GM18499 (cell line): ENCODE results near the gene VSTM2L.

Experiments
- ATAC-seq: cut with Tn5 transposase; IDR thresholded peaks from one replicate; pipeline ENCODE4 v1.9.1; 2021; ENCODE audit warnings: moderate number of reproducible peaks; ENCODE audit not compliant: insufficient read depth, unreplicated experiment

Gene VSTM2L

DNA sequence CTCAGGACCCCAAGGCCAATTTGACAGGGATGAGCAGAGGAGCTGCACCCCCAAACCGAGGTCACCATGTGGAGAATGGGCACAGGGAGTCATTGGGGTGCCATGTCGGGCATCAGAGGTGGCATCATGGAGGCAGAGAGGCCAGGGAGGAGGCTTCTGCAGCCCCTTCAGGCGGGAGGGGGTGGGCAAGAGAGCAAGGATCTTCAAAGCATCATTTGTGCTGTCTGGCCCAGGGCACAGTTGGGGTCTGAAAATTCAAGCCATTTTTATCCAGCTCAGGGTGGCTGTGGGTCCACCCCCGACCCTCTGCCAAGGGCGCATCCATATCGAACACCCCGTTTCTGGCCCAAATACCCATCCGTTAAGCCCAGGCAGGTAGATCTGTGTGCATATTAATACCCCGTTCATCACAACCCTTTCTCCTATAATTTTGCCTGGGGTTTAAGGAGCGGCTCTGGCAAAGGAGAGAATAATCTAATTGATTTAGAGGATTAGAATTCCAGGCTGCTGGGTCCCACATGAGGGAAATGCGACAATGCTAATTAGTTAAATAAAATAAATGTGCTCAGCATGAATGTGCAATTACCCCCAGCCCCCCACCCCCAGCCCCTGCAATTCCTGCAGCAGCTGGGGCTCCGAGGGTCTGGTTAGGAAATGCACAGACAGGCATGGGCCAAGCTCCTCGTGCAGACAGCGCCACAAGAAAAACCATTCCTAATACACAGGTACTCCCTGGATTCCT is 31.9 kb downstream of the VSTM2L start:
- ATAC-seq = no peak

DNA sequence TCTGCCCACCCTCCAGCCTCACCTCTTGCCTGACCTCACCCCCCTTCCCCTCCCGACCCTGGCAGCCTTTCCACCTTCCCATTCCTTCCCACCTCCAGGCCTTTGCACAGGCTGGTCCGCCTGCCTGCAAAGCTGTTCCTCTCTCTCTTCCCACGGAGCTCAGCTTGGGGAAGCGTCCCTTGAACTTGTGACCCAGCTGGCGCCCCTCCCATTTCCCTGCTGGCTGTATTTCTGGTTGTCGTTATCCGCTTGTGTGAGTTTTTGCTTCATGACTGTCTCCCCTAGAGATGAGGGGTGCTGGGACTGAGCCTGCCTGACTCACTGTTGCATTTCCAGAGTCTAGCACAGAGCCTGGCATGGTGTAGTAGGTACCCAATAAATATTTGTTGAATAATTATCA is 32.5 kb downstream of the VSTM2L start:
- ATAC-seq = no peak

DNA sequence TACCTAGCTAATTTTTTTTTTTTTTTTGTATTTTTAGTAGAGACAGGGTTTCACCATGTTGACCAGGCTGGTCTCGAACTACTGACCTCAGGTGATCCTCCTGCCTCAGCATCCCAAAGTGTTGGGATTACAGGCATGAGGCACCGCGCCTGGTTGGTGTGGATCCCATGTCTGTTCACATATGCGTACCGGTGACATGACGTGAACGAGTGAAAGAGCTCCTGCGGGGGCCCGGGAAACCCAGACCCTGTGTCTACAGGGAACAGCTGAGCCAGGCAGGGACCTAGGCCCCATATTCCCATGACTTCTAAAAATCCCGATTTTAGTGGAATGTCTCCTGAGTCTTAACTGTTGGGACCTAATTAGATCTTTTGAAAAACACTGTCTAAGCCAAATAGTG is 33.1 kb downstream of the VSTM2L start:
- ATAC-seq = no peak

DNA sequence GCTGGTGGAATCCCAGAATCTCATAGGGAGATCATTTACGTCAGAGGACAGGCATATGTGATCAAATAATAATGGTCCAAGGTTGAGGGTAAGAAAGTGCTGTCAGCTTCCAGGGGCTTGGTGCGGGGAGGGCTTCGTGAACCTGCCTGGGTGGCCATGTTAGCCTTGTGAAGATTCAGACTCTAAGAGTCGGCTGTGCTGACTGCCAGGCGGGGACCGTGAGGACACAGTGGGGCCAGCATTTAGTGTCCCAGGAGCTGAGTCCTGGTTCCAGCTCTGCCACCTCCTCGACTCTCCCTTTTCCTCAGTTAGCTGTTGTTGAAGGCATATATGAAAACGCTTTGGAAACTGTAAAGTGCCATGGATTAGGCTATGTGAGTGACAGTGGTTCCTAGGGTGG is 33.5 kb downstream of the VSTM2L start:
- no peak for ATAC-seq

DNA sequence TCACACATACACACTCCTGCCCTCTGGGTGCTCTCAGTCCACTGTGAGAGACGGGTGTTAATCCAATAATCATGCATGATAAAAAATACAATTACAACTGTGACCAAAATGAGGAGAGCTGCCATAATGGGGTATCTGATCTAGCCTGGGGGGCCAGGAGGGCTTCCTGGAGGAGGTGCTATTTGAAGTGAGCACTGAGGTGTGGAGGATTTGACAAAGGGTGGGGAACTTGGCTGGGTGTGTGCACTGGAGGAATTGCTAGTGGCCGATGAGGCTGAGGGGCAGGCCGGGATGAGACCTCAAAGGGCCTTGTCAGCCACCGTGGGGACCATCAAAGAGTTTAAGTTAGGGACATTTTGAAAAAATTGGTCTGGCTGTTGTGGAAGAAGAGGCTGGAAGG is 34.8 kb downstream of the VSTM2L start:
- no peak for ATAC-seq

DNA sequence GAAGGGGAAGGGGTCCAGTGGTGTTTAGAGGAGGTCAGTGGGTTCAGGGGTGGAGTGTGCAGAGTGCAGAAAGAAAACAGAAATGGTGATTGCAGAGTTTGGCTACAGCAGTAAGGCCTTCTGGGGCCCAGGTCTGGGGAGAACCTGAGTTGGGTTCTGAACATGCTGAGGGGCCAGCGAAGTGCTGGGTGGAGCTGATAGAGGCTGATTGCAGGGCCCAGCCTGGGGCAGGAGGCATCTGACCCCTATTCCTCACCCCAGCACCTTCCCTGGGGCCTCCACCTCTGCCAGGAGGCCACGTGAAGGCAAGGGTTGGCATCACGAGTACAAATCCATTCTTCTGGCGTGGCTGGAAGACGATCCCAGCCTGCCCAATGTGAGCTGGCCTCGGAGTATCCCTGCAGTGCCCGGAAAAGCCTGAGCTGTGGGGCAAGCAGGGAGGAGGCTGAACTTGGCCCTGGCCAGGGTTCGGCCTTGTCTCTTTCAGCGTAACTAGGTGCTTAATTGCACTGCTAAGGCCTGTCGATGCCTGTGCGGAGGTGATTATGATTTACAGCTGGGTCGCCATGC is 35.3 kb downstream of the VSTM2L start:
- no peak for ATAC-seq

DNA sequence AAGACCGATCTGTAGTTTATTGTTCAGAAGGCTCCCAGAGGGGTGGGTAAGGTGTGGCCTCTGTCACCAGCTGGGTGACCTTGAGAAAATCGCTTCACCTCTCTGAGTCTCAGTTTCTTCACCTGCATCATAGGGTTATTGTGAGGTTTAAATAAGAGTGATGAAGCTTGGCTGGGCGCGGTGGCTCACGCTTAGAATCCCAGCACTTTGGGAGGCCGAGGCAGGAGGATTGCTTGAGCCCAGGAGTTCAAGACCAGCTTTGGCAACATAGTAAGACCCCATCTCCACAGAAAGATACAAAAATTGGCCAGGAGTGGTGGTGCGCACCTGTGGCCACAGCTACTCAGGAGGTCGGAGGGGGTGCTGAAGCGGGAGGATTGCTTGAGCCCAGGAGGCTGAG is 36.0 kb downstream of the VSTM2L start:
- no peak for ATAC-seq

DNA sequence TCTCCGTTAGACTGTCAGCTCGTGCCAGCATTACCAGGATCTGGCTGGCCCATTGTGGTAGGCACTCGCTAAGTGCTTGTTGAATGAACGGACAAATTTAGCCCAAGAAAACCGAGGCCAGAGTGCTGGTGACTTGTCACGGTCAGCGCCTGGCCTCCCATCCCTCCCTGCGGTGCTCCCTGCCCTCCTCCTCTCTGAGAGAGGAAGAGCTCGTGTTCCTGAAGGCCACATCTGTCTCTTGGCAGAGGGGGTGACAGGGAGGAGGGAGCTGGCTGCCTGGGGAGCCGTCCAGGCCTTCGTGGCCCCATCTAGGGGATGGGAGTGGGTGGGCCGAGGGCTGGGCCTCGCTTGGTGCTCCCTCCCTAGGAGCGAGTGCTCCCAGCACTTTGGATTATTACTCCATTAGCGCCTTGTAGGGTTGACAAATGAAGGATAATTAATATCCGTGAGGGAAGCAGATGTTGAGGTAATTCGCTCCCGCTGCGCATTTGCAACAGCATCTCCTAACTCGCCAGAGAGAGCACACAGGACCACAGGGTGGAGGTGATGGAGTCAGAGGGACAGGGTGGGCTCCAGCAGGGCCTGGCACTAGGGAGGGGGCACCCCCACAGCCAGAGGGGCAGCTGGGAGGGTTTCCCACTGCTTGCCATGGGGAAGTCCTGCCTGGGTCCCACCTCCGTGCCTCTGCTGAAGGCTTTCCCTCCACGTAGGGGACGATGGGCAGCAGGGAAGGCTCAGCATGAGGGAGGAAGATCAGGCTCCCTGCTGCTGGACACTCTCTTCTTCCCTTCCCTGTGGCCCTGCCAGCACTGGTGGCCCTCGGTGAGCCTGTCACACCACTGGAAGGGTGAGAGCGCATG is 37.0 kb downstream of the VSTM2L start:
- ATAC-seq = no peak

DNA sequence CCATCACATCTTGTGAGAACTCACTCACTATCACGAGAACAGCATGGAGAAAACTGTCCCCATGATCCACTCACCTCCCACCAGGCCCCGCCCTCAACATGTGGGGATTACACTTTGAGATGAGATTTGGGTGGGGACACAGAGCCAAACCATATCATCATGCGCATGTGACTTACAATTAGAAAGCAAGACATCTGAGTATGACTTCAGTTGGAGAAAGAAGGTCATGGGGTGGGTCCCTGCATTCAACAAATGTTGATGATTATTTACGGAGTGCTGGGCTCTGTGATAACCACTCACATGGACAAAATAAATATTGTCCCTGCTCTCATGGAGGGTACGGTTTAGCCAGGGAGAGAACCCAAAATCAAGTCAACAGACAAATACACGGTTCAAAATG is 37.9 kb downstream of the VSTM2L start:
- ATAC-seq = no peak

DNA sequence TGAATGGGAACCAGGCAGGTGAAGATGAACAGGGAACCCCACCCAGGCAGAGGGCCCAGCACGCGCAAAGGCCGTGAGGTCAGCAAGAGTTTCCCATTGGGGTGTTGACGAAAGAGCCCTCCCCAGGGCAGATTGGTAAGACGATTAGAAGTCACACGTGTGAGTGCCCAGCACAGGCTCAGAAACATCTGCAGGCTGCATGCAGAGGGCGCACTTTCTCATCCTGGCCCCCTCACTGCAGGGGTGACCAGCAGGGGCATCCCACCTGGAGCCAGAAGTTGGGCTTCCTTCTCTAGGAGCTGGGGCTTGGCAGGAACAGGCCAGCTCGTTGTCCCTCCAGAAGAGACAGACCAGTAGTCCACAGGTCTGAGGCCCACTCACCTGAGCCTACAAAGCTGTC is 38.4 kb downstream of the VSTM2L start:
- no peak for ATAC-seq

DNA sequence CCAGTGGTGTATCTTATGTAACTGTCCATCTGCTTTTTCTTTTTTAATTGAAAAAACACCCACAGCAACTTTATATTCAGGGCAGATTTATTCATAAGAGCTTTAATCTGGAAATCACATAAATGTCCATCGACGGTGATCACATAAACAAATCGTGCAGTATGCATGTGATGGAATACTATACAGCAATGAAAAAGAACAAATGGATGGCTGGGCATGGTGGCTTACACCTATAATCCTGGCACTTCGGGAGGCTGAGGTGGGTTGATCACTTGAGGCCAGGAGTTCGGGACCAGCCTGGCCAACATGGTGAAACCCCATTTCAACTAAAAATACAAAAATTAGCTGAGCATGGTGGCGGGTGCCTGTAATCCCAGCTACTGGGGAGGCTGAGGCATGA is 39.1 kb downstream of the VSTM2L start:
- ATAC-seq = no peak

DNA sequence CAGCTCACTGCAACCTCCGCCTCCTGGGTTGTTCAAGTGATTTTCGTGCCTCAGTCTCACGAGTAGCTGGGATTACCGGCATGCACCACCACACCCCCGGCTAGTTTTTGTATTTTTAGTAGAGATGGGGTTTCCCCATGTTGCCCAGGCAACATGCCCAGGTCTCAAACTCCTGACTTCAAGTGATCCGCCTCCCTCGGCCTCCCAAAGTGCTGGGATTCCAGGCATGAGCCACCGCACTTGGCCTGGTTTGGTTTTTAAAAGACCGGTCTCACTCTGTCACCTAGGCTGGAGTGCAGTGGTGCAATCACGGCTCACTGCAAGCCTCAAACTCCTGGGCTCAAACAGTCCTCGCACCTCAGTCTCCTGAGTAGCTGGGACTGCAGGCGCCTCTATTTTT is 40.1 kb downstream of the VSTM2L start:
- no peak for ATAC-seq

DNA sequence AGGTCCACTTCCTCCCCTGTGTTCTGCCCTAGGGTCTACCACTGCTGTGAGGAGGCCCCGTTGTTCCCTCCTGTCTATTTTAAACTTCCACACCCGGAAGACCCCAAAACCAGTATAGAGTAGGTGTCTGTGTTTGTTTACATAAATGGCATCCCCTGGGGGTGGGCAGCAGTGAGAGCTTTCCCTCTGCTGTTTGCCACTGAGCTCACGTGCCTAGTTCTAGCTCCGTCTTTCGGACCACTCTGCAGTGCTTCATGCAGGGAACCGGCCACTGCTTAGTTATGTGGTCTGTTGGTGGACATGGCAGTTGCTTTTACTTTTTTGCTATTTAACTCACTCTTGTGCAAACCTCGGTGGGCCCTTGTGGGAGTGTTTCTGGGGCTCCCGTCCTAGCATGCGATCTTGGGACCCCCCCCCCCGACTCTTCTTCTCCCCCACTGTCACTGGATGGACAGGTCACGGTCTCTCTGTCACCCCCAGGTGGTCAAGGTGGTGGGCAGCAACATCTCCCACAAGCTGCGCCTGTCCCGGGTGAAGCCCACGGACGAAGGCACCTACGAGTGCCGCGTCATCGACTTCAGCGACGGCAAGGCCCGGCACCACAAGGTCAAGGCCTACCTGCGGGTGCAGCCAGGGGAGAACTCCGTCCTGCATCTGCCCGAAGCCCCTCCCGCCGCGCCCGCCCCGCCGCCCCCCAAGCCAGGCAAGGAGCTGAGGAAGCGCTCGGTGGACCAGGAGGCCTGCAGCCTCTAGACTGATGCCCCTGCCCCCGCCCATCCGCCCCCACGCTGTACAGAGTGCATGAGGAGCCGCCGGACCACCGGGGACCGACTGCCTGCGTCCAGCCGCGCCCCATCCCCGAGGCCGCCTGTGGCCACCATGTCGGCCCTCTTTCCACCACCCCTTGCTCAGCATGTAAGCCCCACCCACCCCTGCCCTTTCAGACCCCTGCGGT is 40.9 kb downstream of the VSTM2L start:
- no peak for ATAC-seq

DNA sequence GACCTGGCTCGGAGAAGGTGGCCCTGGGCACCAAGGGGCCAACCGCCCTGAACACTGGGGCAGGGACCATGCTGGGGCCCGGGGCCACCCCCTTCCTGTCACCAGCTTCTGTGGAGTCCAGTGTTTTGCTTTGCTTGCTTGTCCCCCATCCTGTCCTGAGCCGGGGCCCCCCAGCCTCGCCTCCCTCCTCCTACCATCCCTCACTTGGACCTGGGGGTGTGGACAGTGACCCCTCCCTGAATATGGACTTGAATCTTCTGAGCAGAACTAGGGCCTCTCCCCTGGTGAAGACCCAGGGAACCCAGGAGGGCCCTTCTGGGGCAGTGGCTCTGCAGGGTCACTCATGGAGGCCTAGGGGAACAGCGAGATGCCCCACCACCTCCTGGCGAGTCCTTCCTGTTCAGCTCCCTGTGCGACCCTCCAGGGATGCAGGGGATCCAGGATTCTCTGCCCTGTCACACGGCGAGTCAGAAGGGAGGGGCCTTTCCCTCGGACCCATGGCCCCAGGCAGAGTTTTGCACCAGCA is 41.6 kb downstream of the VSTM2L start:
- ATAC-seq = no peak

DNA sequence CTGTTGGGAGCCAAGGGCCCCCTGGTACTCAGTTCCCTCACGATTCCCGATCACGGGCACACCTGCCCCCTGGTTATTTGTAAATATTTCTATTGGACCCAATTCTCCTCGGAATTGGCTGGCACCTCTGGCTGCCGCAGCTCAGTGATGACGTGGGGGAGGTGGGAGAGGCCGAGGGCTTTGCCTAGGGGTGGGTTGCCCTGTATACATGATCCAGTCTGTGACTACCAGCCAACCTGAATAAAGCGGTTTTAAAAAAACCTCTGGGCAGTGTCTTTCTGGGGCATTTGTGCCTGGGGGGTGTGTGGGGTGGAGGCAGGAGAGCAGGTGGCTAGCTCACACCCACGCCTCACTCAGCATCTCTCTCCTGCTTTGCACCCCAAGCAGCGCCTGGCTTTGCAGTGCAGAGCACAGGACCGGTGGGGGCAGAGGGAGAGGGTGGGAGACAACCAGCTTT is 42.2 kb downstream of the VSTM2L start:
- ATAC-seq = no peak

DNA sequence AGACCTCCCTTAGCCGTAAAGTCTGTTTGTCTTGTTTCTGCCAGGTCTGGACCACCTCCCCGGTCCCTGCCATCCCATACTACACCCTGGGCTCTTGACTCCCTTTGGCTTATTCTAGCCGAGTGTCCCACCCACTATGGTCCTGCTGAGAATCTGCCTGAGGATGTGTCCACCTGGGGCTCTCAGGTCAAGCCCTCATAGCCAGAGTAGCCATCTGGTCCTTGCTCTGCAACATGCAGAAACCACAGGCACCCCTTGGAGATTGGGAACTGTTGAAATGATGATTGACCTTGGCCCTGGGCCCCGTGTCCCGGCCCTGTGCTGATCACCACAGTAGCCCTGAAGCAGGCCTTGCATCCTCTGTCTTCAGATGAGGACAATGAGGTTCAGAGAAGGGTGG is 44.0 kb downstream of the VSTM2L start:
- no peak for ATAC-seq

DNA sequence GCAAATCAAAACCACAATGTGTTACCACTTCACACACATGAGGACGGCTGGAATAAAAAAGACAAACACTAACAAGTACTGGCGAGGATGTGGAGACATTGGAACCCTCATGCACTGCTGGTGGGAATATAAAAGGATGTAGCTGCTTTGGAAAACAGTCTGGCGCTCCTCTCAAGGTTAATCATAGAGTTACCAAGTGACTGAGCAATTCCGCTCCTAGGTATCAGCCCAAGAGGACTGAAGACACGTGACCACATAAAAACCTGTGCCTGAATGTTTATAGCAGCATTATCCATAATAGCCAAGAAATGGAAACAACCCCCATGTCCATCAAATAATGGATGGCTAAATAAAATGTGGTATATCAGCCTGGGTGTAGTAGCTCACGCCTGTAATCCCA is 45.0 kb downstream of the VSTM2L start:
- ATAC-seq = no peak

DNA sequence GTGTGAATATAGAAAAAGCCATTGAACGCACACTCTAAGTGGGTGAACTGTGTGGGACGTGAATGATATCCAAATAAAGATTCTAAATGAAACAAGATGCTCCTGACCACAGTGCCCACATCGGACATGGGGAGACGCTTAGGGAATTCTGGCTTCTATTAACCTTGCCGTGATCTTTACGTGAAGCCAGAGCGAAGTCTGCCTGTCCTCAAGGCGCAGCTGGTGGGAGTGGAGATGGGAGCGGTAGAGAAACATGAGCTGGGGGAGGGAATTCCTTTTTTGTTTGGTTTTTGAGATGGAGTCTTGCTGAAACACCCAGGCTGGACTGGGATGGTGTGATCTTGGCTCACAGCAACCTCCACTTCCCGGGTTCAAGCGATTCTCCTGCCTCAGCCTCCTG is 46.0 kb downstream of the VSTM2L start:
- ATAC-seq = no peak

DNA sequence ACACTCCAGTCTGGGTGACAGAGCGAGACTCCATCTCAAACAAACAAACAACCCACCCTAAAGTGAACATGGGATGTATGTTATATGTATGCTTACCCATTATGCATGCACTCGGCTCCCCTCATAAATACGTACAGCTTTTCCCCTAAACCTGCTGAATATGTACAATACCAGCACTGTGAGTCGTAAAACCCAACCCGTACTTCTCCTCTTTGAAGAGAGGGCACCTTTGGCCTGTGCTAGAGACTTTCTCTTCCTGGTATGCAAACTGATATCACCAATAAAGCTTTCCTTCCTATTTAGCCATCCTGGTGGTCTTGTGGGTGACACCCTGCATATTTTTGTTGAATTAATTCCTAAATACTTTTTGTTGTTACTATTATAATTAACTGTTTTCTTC is 51.3 kb downstream of the VSTM2L start:
- ATAC-seq = no peak

DNA sequence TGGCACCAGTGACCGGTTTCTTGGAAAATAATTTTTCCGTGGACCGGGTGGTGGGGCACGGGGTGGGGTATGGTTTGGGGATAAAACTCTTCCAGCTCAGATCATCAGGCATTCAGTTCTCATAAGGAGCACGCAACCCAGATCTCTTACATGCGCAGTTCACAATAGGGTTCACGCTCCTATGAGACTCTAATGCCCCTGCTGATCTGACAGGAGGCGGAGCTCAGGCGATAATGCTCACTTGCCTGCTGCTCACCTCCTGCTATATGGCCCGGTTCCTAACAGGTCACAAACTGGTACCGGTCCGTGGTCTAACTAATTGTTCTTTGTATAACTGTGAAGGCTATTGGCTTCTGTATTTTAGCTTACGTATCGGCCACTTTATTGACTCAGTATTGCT is 51.7 kb downstream of the VSTM2L start:
- no peak for ATAC-seq
